ENCODE data around the gene PTPRN2.
A peak's percentile ranks its signal among the peaks of the same experiment; 100 is the strongest.

Gene PTPRN2

GRCh38 chr7:158486919-158487318 lies 100.7 kb downstream of the PTPRN2 start:
- no peak for DNase-seq

GRCh38 chr7:158484801-158485531 lies 102.7 kb downstream of the PTPRN2 start:
- DNase-seq = no peak

GRCh38 chr7:158482480-158482879 lies 105.1 kb downstream of the PTPRN2 start:
- no peak for DNase-seq

GRCh38 chr7:158479664-158480025 lies 108.0 kb downstream of the PTPRN2 start:
- no peak for DNase-seq

GRCh38 chr7:158479021-158479663 lies 108.5 kb downstream of the PTPRN2 start:
- DNase-seq = no peak

GRCh38 chr7:158477866-158478265 lies 109.8 kb downstream of the PTPRN2 start:
- no peak for DNase-seq

- DNase-seq = no peak
These were observed 111.2 kb downstream of the PTPRN2 start for GRCh38 chr7:158476331-158476932.

- DNase-seq = no peak
These were observed 112.0 kb downstream of the PTPRN2 start for GRCh38 chr7:158475679-158476052.

GRCh38 chr7:158475036-158475678 lies 112.5 kb downstream of the PTPRN2 start:
- no peak for DNase-seq

- DNase-seq = no peak
These were observed 113.1 kb downstream of the PTPRN2 start for GRCh38 chr7:158474488-158474887.

- no peak for DNase-seq
These were observed 113.7 kb downstream of the PTPRN2 start for GRCh38 chr7:158473946-158474345.

GRCh38 chr7:158473221-158473620 lies 114.4 kb downstream of the PTPRN2 start:
- DNase-seq = peak; percentile 36

GRCh38 chr7:158472596-158472995 lies 115.0 kb downstream of the PTPRN2 start:
- no peak for DNase-seq

- no peak for DNase-seq
These were observed 115.9 kb downstream of the PTPRN2 start for GRCh38 chr7:158471716-158472115.

GRCh38 chr7:158470336-158470735 lies 117.3 kb downstream of the PTPRN2 start:
- DNase-seq = no peak

GRCh38 chr7:158469396-158470051 lies 118.1 kb downstream of the PTPRN2 start:
- DNase-seq = no peak

- DNase-seq = no peak
These were observed 118.8 kb downstream of the PTPRN2 start for GRCh38 chr7:158468700-158469296.

GRCh38 chr7:158468181-158468580 lies 119.4 kb downstream of the PTPRN2 start:
- DNase-seq = no peak

GRCh38 chr7:158467562-158467961 lies 120.1 kb downstream of the PTPRN2 start:
- DNase-seq = no peak

GRCh38 chr7:158463317-158463716 lies 124.3 kb downstream of the PTPRN2 start:
- no peak for DNase-seq

GRCh38 chr7:158461824-158462223 lies 125.8 kb downstream of the PTPRN2 start:
- no peak for DNase-seq

- no peak for DNase-seq
These were observed 127.0 kb downstream of the PTPRN2 start for GRCh38 chr7:158460665-158461064.
